NCI-H1092 (cell line): ENCODE data around the gene PDE4DIP.
"Not testable (repeated sequence)": the region's sequence is repeated elsewhere in the genome, so short reads cannot be mapped to it uniquely, and the experiment has no call there.

Experiments used
- DNase-seq: peaks from one replicate; lab custom pipeline; 2025; lab: John Stamatoyannopoulos, UW

Gene PDE4DIP

DNA sequence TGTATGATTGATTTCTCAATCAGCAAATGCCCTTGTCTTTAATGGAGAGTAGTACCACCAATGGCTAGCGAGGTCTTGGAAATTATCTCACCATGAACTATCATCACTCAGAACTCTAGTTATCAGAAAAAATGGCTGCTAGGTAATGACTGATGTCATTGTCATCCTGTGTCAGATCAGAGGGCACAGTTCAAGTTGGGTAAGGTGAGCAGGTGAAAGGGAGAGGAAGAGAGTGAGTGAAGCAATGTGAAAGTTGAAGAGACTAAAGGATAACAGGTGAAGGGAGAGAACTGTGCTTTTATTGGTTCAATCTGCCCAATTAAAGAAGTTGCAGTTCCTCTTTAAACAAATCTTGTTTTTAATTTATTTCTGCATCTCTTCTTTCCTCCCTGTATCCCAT, 76.8 kb downstream of the PDE4DIP start:
- DNase-seq = not testable (repeated sequence)

DNA sequence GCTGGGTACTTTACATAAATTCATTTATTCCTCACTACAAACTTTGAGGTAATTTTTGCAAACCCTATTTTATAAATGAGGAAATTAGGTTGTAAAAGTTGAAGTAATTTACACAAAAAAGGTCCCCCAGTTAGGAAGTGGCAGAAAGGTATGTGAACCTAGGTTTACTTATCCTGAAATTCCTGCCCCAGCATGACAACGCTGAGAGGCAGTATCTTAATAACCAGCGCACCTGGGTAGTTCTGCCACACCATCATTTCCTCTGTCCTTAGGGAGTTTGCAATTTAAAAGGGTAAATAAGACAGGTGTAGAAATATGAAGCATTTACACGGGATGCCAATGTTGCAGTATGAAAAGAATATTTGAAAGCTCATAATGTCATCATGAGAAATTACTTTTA, 79.6 kb downstream of the PDE4DIP start:
- not testable (repeated sequence) for DNase-seq

DNA sequence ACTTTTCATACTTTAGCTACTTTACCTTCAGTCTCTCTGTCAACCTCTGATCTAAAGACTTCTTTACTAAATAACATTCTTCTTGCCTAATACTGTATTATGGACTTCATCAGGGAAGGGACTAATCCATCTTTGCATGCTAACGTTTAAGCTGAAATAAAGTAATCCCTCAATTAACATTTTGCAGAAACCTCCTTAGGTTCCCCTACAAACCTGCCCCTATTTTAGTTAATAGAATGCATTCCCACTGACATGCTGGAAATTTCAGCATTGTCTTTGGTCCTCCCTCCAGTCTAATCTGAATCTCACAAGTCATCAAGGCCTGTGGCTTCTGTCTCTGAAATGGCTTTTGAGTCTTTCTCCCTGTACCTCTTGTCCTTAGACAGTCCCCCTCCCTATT, 83.4 kb downstream of the PDE4DIP start:
- DNase-seq = not testable (repeated sequence)

DNA sequence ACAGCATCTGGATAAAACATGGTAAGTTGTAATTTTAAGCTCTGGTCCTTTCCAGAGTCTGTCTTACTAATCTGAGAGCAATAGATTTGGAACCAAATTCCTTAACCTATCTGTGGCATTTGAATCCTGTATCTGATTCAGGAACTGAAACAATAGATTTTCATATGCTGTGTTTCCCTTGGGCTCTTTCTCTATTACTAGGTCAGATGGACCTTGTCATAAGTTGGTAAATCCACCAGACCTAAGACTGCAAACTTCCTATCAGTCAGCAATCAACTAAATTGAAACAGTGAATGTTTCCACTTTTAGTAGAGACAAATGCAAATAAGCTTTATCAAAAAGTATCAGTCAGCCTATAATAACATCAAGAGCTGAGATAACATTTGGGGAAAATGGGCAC, 85.0 kb downstream of the PDE4DIP start:
- DNase-seq = not testable (repeated sequence)

DNA sequence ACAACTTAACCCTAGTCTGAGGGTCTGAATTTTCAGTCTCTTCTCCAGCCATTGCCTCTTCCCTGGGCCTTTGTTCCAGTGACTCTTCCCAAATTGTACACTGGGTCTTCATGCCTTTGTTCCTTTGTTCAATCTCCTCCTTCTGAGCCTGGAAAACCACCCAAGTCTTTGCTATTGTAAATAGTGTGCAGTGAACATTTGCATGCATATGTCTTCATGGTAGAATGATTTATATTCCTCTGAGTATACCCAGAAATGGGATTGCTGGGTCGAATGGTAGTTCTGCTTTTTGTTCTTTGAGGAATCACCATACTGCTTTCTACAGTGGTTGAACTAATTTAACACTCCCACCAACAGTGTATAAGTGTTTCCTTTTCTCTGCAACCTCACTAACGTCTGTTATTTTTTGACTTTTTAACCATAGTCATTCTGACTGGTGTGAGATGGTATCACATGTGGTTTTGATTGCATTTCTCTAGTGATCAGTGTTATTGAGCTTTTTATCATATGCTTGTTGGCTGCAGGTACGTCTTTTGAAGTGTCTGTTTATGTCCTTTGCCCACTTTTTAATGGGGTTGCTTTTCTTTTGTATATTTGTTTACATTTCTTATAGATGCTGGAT, 91.3 kb downstream of the PDE4DIP start:
- DNase-seq = not testable (repeated sequence)

DNA sequence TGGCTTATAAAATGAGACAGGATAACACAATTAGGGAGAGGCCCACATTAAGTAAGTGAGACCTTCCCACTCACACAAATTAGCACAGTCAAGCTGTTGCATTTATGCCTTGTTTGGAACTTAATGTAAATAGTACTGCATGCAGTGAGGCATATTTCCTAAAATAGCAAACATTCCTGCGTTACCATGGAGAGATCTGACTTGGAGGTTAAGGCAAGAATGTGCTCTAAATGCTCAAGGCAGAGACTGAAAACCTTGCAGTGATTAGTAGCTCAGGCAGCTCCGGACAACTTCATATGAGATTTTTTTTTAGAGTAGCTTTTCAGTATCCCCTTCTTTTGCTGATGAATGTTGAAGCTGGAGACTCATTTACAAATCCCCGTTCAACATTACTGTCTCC, 98.7 kb downstream of the PDE4DIP start:
- DNase-seq = not testable (repeated sequence)

DNA sequence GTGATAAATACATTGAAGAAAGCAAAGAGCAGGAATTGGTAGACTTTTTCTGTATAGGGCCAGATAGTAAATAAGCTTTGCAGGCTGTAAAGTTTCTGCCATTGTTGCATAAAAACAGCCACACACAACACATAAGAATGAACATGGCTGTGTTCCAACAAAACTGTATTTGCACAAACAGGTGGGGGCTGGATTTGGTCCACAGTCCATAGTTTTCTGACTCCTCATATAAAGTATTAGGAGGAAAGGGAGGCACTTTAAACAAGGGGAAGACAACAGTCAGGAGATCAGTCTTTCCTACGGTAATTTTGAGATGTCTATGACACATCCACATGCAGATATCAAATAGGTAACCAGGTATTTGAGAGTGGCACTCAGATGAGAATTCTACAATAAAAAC, 100.9 kb downstream of the PDE4DIP start:
- not testable (repeated sequence) for DNase-seq

DNA sequence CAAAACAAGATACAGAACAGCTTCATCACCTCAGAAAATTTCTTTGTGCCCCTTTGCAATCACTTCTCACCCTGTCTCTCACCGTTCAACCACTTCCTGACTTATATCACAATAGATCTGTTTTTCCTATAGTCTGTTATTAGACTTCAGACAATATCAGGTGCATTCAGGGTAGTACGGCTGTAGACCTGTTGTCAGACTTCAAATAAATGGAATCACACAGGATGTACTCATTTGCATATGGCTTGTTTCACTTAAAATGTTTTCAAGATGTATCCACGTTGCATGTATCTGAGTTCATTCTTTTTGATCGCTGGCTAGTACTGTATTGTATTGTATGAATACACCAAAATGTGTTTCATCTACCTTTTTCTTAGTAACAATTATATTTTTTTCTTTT, 104.5 kb downstream of the PDE4DIP start:
- not testable (repeated sequence) for DNase-seq

DNA sequence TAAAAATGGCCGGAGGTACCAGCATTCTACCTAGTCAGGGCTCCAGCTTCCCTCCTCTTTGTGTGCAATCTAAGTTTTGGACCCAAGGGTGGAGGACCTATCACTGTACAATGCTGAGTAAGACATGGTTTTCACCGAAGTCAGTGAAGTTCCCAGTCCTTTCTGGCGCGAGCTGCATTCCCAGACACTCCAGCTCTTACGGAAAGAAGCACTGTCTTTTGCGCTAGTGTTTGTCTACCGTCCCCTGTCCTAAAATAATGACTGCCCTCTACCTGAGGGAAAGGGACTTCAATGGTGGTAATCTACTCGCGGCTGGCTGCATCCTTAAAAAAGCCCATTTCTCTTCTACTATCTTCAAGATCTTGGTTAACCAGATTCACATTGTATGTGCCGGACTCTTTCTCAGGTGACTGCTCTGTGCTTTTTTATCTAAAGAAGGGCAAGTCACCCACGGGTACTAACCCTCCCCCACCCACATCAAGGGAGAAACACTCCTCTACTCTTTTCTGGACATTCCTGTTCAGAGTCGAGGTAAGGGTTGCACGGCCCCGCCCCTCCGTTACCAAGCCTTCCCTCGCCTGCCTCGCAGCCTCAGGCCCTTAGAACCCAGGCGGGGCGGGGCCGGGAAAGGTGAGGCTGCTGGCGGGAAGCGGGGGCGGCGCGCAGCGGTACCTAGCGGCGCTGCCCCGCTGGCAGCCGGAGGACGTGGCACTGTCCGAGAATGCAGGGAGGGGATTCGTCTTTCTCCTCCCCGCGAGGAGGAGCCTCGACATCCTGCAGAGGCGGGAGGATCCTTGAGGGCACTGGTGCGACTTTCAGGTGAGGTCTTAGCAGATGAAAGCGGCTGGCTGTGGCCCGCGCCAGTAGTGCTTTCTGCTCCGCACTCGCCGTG, 107.4 kb downstream of the PDE4DIP start:
- peak; percentile 53 for DNase-seq

DNA sequence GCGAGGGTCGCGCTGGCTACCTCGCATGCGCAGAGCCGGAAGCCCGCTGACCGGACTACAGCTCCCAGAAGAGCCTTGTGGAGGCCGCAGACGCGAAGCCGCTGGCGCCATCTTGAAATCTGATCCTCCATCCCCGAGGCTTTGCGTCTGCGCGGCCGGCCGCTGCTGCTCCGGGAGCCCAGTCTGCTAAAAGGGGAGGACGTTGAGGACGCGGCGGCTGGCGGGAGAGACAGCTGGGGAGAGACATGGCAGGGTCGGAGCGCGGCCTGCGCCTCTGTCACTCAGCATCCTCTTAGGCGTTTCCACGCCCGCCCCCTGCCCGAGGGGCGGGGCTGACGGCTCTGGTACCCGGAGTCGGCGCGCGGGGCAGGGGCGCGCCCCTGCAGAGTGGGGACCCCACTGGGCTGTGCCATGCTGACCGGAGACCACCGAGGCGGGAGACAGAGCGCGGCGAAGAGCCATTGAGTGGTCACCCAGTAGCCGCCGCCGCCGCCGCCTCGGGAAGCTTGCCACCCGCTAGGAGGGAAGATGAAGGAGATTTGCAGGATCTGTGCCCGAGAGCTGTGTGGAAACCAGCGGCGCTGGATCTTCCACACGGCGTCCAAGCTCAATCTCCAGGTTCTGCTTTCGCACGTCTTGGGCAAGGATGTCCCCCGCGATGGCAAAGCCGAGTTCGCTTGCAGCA, 108.2 kb downstream of the PDE4DIP start:
- not testable (repeated sequence) for DNase-seq

DNA sequence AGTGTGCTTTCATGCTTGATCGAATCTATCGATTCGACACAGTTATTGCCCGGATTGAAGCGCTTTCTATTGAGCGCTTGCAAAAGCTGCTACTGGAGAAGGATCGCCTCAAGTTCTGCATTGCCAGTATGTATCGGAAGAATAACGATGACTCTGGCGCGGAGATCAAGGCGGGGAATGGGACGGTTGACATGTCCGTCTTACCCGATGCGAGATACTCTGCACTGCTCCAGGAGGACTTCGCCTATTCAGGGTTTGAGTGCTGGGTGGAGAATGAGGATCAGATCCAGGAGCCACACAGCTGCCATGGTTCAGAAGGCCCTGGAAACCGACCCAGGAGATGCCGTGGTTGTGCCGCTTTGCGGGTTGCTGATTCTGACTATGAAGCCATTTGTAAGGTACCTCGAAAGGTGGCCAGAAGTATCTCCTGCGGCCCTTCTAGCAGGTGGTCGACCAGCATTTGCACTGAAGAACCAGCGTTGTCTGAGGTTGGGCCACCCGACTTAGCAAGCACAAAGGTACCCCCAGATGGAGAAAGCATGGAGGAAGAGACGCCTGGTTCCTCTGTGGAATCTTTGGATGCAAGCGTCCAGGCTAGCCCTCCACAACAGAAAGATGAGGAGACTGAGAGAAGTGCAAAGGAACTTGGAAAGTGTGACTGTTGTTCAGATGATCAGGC, 108.8 kb downstream of the PDE4DIP start:
- DNase-seq = not testable (repeated sequence)

DNA sequence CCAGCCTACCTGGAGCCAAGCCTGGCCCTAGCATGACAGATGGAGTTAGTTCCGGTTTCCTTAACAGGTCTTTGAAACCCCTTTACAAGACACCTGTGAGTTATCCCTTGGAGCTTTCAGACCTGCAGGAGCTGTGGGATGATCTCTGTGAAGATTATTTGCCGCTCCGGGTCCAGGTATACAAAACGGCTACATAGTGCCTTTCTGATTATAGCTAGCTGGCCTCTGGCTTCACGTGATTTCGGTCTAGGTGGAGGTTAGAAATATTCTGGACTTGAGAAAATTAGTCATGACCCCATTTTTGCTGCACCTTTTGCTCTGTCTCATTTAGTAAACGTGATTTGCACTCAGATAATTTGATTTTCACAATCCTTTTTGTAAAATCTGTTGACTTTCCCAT, 109.5 kb downstream of the PDE4DIP start:
- not testable (repeated sequence) for DNase-seq

DNA sequence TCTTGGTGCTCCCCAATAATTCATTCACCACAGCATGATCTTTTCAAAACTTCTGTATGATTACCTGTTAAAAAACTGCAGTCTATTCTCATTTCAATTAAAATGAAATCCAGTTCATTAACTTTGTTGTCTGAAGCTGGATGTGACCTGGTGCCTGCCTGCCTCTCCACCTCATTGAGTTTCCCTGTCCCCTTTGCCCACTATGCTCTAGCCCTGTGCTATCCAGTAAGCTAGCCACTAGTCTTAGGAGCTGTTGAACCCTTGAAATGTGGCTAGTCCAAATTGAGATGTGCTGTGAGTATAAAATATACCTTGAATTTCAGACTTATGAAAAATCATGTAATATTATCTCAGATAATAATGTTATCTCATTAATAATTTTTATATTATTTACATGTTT, 114.1 kb downstream of the PDE4DIP start:
- DNase-seq = not testable (repeated sequence)

DNA sequence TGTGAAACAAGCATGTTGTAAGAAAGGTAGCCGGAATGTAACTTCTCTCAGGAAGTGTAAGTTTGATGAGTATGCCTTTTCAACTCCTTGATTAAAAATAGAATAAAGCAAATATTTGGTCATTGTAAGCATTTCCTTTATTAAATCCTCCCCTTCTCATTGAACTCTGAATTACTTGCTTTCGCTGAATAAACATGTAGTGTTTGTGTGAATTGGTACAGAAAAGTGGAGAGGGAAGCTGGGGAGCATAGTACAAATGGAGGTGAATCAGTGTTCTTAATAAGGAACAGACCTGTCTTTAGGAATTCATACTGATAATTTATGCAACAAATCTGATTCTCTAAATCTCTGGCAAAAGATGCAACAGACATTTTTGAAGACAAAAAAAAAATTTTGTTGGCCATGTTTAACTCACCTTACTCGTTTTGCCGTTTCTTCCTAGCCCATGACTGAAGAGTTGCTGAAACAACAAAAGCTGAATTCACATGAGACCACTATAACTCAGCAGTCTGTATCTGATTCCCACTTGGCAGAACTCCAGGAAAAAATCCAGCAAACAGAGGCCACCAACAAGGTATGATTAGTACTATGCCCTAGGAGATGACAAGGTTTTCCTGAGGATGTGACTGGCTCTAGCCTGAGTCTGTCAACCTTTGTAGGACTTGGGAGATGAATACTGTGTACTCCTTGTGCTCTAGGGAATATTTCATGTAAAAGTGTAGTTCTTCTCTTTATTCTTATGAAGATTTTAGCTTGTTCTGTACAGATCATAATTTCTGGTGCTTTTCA, 116.2 kb downstream of the PDE4DIP start:
- not testable (repeated sequence) for DNase-seq

DNA sequence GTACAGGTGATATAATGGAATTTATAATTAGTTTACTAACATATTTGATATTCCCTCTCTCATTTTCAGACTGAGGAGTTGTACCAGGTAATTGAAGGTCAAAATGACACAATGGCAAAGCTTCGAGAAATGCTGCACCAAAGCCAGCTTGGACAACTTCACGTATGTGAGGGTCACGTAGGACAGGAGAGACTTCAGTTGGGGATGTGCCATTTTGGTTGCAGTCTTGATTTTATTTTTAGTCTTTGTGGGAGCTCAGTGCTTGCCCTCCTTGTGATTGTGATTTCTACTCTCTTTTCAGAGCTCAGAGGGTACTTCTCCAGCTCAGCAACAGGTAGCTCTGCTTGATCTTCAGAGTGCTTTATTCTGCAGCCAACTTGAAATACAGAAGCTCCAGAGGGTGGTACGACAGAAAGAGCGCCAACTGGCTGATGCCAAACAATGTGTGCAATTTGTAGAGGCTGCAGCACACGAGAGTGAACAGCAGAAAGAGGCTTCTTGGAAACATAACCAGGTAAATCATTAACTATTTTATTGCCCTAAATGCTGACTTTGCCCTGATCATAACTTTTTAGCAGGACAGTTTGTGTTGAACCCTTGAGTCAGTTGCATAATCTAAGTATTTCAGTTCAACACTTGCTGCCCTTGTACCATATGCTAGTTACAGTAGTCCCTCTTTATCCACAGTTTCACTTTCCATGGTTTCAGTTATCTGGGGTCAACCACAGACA, 118.1 kb downstream of the PDE4DIP start:
- not testable (repeated sequence) for DNase-seq

DNA sequence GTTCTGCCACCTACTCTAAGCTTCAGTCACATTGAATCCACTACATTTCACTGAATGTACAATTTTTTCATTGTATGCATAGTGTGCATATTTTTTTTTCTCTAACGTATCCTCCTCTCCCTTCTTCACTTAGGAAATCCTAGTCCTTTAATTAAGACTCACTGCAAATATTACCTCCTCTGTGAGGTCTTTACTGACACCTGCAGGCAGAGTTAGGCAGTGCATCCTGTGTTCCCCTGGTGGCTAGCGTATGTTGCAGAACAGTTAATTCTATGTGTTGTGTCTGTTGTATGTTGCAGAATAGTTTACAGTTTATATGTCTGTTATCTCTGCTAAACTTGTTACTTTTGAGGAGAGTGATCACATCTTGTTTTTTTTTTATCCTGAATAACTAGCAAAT, 121.9 kb downstream of the PDE4DIP start:
- not testable (repeated sequence) for DNase-seq

DNA sequence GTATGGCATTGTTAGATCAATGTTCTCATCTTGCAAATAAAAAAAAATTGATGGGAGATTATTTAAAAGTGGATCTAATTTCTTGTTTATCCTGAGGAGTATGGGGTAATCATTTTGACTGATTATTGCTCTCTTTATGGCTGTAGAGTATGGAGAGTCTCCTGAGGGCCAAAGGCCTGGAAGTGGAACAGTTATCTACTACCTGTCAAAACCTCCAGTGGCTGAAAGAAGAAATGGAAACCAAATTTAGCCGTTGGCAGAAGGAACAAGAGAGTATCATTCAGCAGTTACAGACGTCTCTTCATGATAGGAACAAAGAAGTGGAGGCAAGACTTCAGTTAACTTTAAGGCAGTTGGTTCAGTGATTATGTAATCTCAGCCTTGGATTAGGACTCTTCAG, 123.4 kb downstream of the PDE4DIP start:
- DNase-seq = not testable (repeated sequence)

DNA sequence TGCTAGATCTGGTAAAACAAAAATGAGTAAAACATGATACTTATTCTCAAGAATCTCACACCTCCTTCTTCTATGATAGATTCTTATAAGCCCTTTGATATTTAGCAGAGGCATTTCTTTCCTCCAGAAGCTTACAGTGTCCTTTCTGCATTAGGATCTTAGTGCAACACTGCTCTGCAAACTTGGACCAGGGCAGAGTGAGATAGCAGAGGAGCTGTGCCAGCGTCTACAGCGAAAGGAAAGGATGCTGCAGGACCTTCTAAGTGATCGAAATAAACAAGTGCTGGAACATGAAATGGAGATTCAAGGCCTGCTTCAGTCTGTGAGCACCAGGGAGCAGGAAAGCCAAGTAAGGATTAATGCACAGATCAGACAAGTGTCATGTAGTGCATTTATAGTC, 124.5 kb downstream of the PDE4DIP start:
- DNase-seq = not testable (repeated sequence)

DNA sequence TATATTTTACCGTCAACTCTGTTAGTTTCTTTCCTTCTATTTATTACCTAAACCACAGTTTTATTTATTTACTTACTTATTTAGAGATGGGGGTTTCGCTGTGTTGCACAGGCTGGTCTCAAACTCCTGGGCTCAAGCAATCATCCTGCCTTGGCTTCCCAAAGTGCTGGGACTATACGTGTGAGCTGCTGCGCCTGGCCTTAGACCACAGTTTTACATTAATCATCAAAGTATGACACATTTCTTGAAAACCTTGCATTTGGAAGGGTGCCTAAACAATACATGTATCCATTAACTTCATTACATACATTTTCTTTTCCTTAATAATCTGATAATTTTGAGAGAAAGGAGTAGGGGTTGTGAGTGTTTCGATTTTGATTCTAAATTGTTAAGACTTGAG, 124.9 kb downstream of the PDE4DIP start:
- not testable (repeated sequence) for DNase-seq

DNA sequence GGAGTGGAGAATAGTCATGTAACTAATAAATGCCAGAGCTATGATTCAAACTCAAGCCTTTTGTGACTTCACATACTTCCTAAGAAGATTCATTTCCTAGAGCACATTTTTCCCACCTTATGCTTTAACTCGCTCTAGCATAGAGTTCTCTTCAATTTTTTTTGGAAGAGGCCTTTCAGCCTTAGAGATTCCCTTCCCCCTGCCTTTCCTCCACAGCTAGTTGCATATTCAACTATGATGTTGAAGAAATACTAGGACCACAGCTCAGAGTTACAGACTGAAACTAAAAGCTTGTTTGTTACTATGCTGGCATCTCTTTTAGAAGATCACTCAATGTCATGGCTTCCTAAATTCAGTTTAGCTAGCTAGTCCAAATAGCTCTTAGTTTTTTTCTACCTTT, 131.2 kb downstream of the PDE4DIP start:
- not testable (repeated sequence) for DNase-seq
